GM21723 (cell line): ENCODE results near the gene DAB2.
"Not testable (repeated sequence)": the region's sequence is repeated elsewhere in the genome, so short reads cannot be mapped to it uniquely, and the experiment has no call there.

Experiments used
- ATAC-seq: cut with Tn5 transposase; IDR thresholded peaks from one replicate; pipeline ENCODE4 v1.9.1; 2021; ENCODE audit warnings: mild to moderate bottlenecking, moderate library complexity; ENCODE audit not compliant: unreplicated experiment

The DAB2 gene

GRCh38 chr5:39353717-39354399 is 70.9 kb downstream of the DAB2 start:
- no peak for ATAC-seq

- no peak for ATAC-seq
Observed at GRCh38 chr5:39352951-39353350, 71.8 kb downstream of the DAB2 start.

GRCh38 chr5:39352170-39352569 is 72.6 kb downstream of the DAB2 start:
- no peak for ATAC-seq

GRCh38 chr5:39349484-39349883 is 75.3 kb downstream of the DAB2 start:
- ATAC-seq: no peak

GRCh38 chr5:39342460-39342859 is 82.3 kb downstream of the DAB2 start:
- no peak for ATAC-seq

GRCh38 chr5:39341896-39342295 is 82.9 kb downstream of the DAB2 start:
- no peak for ATAC-seq

- no peak for ATAC-seq
Observed at GRCh38 chr5:39340506-39340905, 84.3 kb downstream of the DAB2 start.

- ATAC-seq: no peak
Observed at GRCh38 chr5:39337252-39337915, 87.4 kb downstream of the DAB2 start.

GRCh38 chr5:39334296-39334695 is 90.5 kb downstream of the DAB2 start:
- ATAC-seq: not testable (repeated sequence)

GRCh38 chr5:39333104-39333503 is 91.7 kb downstream of the DAB2 start:
- ATAC-seq: no peak

GRCh38 chr5:39331861-39332381 is 92.9 kb downstream of the DAB2 start:
- ATAC-seq: no peak

- no peak for ATAC-seq
Observed at GRCh38 chr5:39328731-39329130, 96.0 kb downstream of the DAB2 start.

GRCh38 chr5:39323542-39323941 is 101.2 kb downstream of the DAB2 start:
- no peak for ATAC-seq
